ENCODE measurements around the gene STX1A. TPM values are rescaled to one million over a fixed set of nuclear protein-coding genes. Genes with fewer than 3 reads are reported as not detected.
A peak's percentile ranks its signal among the peaks of the same experiment; 100 is the strongest.

Gene STX1A
- total and polyA plus RNA-seq, 11 donors, result 1.1 to 3.6 (median 1.7) TPM

DNA sequence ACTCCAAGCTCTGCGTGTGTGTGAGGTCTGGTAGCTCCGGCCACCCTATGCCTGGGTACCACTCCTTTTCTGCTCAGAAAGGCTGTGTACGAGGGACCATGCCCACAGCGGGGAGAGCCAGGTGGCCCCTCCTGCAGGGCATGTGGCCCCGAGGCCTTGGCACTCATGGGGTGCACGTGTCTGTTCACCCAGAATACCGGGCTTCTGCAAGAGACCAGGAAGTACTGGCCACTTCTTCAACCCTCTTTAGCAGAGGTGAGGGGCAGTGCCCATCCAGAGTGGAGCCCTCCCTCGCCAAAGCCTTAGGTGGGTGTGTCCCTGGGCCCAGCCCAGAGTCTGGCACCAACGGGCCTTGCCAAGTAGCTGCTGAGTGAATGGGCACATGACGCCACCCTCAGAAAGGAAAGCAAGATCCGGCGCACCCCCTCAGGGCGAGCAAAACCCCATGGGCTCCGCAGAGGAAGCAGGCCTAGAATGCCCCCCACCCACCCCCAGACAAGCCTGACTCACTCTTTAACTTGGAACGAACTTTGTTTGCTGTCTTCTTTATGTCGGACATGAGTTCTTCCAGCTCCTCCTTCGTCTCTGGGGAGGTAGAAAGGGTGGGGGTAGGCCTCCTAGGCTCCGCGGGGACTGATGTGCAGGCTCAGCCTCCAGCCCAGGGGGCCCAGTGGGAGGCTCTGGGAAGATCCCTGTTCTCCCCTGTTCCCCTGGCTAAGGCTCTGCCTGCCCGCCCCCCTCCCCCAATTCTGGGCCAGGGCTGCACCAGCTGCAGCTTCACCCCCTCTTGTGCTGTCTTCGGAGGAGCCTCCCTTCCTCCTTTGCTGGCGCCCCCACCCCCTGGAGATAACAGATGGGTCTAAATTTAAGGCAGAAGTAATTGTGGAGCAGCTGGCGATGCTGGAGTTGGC is 14.6 kb downstream of the STX1A start:
- Histone ChIP-seq H3K36me3 (peaks cover 0 to 7% (median 0%) of the 10 kb centered on the region in 9 donors), H3K9me3 (no peaks in the 10 kb centered on the region), H3K4me3 (no peak overlapping the region), H3K4me1 (peaks cover 0 to 6% (median 0%) of the 10 kb centered on the region in 12 donors), H3K27me3 (no peaks in the 10 kb centered on the region), H3K27ac (peak overlapping the region in 1 of 12 donors; percentile 55)
- no peak for TF ChIP-seq POLR2A (IDR thresholded peaks at IDR 0.05)
- TF ChIP-seq, protein P1, sequence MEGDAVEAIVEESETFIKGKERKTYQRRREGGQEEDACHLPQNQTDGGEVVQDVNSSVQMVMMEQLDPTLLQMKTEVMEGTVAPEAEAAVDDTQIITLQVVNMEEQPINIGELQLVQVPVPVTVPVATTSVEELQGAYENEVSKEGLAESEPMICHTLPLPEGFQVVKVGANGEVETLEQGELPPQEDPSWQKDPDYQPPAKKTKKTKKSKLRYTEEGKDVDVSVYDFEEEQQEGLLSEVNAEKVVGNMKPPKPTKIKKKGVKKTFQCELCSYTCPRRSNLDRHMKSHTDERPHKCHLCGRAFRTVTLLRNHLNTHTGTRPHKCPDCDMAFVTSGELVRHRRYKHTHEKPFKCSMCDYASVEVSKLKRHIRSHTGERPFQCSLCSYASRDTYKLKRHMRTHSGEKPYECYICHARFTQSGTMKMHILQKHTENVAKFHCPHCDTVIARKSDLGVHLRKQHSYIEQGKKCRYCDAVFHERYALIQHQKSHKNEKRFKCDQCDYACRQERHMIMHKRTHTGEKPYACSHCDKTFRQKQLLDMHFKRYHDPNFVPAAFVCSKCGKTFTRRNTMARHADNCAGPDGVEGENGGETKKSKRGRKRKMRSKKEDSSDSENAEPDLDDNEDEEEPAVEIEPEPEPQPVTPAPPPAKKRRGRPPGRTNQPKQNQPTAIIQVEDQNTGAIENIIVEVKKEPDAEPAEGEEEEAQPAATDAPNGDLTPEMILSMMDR (IDR thresholded peaks at IDR 0.05), result no peak
- DNase-seq (peak in 1 of 5 donors; percentile 45), ATAC-seq (no peak)
- WGBS, 4 donors, result 81 to 90% (median 84%) methylated on average over 16 to 23 of the region's 23 CpGs
- intact Hi-C loops (cut with DNase I), result no loop called here

DNA sequence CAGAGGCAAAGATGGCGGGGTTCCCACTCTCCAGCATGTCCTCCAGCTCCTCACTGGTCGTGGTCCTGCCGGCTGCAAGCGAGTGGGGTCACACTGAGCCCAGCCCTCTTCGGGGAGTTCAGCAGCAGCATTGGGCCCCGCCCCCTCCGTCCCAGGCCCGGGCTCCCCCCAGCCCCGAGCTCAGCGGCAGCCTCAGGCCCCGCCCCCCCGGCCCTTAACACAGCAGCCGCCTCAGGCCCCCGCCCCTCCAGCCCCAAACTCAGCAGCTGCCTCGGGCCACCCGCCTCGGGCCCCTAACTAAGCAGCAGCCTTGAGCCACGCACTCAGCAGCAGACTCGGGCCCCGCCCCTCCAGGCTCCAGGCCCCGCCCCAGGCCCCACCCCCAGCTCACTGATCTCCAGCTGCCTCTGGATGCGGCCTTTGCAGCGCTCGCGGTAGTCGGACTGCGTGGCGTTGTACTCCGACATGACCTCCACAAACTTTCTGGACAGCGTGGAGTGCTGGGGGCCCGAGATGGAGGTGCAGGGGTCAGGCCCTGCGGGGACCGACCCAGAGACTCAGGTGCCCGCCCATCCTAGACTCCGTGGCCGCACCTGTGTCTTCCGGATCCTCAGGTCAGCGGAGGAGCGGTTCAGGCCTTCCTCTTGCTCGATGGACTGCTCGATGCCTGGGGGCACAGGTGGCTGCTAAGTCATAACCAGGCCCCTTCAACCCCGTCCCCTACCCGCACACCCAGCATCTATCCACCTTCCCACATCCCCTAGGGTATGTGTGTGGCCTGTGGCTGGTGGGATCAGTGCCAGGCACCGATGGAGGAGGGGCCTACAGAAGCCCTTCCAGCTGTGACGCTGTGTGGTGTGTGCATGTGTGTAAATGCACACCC is 15.5 kb downstream of the STX1A start:
- TF ChIP-seq POLR2A (IDR thresholded peaks at IDR 0.05), result no peak
- H3K9me3 ChIP-seq, result no peaks in the 10 kb centered on the region
- peak in 3 of 4 donors; percentile 44 to 72 (median 51) for ATAC-seq
- peak in 2 of 5 donors; percentile 47 to 67 for DNase-seq
- WGBS, 4 donors, result 32 to 60% (median 46%) methylated on average over 20 to 45 of the region's 45 CpGs
- intact Hi-C loops (cut with DNase I), result no loop called here
- no peaks in the 10 kb centered on the region for H3K27me3 ChIP-seq
- peaks cover 0 to 6% (median 0%) of the 10 kb centered on the region in 12 donors for H3K4me1 ChIP-seq
- H3K36me3 ChIP-seq, result peaks cover 0 to 16% (median 6%) of the 10 kb centered on the region in 9 donors
- peak overlapping the region in 1 of 12 donors; percentile 55 for H3K27ac ChIP-seq
- H3K4me3 ChIP-seq, result peak overlapping the region in 6 of 12 donors; percentile 7 to 33 (median 20)

DNA sequence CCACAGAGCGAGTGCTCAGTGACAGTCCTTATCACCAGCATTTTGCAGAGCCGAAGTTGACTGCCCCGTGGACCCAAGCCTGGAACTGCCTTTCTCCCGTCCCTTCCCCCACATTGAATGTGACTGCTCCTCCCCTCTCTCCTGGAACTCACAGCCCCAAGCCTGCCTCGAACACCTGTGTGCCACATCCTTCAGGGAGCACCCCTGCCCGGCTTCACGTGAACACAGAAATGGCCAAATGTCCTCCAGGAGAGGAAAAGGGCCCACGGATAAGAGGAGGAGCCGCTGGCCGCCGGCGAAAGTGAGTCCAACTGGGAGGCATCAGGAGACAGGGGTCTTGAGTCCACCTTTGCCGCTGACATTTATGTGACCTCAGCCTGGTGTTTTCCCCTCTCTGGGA is 16.2 kb downstream of the STX1A start:
- H3K27me3 ChIP-seq, result no peaks in the 10 kb centered on the region
- WGBS, 4 donors, result 74 to 78% (median 76%) methylated on average over 13 of the region's 13 CpGs
- H3K4me1 ChIP-seq, result peaks cover 0 to 6% (median 0%) of the 10 kb centered on the region in 12 donors
- no peak overlapping the region for H3K4me3 ChIP-seq
- no peak for DNase-seq
- no peaks in the 10 kb centered on the region for H3K9me3 ChIP-seq
- no peak overlapping the region for H3K27ac ChIP-seq
- no peak for ATAC-seq
- H3K36me3 ChIP-seq, result peaks cover 0 to 24% (median 13%) of the 10 kb centered on the region in 9 donors
- intact Hi-C loops (cut with DNase I), result no loop called here
- TF ChIP-seq, protein P1 (IDR thresholded peaks at IDR 0.05), result no peak
- no peak for TF ChIP-seq POLR2A (IDR thresholded peaks at IDR 0.05)

DNA sequence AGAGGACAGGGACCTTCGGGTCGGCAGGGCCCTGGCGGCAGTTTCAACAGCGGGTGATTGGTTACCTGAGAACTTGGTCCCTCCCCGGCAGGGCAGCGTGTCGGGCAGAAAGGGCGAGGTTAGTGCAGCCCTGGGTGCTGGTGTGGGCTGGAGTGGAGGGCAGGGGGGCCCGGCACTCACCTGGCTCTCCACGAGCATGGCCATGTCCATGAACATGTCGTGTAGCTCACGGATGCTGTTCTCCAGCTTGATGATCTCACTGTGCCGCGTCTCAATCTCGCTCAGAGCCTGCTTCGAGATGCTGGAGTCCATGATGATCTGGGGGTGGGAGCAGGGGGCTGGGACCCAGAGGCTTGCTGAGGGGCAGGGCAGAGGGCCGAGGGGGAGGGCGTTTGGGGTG is 16.8 kb downstream of the STX1A start:
- Histone ChIP-seq H3K36me3 (peaks cover 0 to 29% (median 16%) of the 10 kb centered on the region in 9 donors), H3K27ac (no peak overlapping the region), H3K27me3 (no peaks in the 10 kb centered on the region), H3K4me1 (peaks cover 0 to 6% (median 0%) of the 10 kb centered on the region in 12 donors), H3K9me3 (no peaks in the 10 kb centered on the region), H3K4me3 (no peak overlapping the region)
- TF ChIP-seq, protein P1 (IDR thresholded peaks at IDR 0.05), result no peak
- WGBS, 4 donors, result 72 to 92% (median 90%) methylated on average over 6 to 18 of the region's 18 CpGs
- ATAC-seq (no peak), DNase-seq (no peak)
- intact Hi-C loops (cut with DNase I), result no loop called here

Data from heart left ventricle (tissue), 16 donors.